ENCODE data around the gene TNRC6C.
"Not testable (repeated sequence)": the region's sequence is repeated elsewhere in the genome, so short reads cannot be mapped to it uniquely, and the experiment has no call there.

The TNRC6C gene

GRCh38 chr17:77933777-77934398, 24.6 kb upstream of the TNRC6C start:
- DNase-seq, result no peak

GRCh38 chr17:77935121-77935571, 23.4 kb upstream of the TNRC6C start:
- peak; percentile 15 for DNase-seq

DNA sequence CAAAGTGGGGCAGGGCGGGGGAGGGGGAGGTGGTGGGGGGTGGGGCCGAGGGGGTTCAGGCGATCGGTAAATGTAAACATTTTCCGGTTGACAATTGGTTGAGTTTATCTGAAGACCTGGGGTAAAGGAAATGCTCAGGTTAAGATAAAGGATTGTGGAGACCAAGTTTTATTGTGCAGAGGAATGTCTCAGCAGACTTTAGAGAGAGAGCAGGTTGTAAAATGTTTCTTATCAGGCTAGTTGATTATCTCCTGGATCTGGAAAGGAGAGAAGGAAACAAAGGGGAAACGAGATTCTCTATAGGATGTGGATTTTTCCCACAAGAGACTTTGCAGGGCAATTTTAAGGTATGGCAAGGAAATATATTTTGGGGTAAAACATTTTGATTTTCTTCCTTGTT, 22.8 kb upstream of the TNRC6C start:
- not testable (repeated sequence) for DNase-seq

GRCh38 chr17:77936881-77937280, 21.6 kb upstream of the TNRC6C start:
- no peak for DNase-seq

DNA sequence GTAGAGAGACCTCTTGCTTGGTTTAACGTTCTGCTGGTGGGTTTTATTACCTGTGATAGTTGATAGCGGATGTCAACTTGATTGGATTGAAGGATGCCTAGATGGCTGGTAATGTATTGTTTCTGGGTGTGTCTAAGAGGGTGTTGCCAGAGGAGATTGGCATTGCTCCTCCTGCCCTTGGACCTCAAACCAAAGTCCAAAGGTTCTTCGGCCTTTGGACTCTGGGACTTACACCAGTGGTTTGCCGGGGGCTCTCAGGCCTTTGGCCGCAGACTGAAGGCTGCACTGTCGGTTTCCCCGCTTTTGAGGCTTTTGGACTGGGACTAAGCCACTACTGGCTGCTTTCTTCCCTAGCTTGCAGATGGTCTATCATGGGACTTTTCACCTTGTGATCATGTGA, 17.5 kb upstream of the TNRC6C start:
- no peak for DNase-seq

GRCh38 chr17:77942112-77942988, 16.2 kb upstream of the TNRC6C start:
- no peak for DNase-seq

GRCh38 chr17:77943971-77944370, 14.5 kb upstream of the TNRC6C start:
- no peak for DNase-seq

DNA sequence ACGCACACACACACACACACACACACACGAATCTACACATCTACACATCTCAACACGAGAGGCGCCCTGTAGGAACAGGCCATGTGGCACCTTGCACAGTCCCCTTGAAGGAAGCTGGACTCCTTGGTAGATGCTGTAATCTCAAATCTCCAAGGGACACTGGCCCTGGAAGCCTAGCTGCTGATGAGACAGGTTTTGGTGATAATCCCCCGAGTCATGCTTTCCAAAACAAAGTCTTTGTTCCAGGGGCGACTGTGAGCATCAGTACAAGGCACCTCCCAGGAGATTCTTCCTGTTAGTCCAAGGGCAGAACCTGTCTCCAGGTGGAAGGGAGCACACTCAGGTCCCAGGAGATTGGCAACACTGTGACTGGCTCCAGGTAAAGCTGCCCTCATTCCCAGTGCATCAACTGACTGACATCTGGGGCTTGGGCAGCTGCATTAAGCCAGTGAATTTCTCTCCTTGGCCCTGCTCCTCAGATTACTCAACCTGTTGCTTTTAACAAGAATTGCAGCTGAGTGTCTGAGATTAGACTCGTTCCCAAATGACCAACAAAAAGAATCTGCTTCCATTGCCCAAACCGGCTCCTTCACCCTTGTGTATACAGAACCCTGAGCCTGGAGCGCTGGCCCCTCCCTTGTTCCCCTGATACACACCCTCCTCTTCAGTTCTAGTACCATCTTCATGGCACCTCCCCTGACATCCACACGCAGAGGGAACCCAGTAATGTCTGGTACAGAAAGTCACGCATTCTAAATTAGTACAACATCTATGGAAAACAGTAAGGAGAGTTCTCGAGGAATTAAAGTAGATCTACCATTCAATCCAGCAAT, 13.9 kb upstream of the TNRC6C start:
- DNase-seq, result no peak

DNA sequence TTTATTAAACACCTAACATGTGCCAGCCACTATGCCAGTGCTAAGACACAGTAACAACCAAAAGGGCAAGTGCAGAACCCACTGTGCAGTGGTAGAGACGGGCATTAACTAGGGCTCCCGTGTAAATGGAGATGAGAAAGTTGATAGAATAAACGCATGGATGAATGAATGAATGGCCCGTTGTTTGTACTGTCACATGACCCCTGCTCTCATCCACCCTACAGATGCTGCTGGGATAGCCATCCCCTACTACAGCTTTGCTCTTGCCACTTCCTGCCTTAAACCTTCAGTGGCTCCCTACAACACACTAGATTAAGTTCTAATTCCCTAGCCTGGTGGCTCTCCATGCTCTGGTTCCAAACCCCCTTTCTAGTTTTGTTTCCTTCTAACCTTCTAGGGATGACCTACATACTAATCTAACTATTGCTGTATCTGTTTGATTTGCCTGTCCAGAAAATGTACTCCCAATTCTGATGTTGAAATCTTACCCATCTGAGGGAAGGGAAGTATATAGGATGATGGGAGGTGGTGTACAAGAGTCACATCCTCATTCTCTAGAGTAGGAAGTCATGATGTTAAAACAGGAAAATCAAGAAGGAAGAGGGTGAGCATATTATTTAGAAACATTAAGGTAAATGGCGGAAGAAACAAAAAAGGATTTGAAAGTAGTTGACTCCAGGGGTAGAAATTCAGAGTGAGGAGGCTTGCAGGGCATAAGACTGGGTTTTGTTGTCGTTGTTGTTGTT, 11.4 kb upstream of the TNRC6C start:
- no peak for DNase-seq

GRCh38 chr17:77948690-77949114, 9.8 kb upstream of the TNRC6C start:
- DNase-seq, result no peak

- no peak for DNase-seq
These were observed 7.4 kb upstream of the TNRC6C start for GRCh38 chr17:77951123-77951522.

DNA sequence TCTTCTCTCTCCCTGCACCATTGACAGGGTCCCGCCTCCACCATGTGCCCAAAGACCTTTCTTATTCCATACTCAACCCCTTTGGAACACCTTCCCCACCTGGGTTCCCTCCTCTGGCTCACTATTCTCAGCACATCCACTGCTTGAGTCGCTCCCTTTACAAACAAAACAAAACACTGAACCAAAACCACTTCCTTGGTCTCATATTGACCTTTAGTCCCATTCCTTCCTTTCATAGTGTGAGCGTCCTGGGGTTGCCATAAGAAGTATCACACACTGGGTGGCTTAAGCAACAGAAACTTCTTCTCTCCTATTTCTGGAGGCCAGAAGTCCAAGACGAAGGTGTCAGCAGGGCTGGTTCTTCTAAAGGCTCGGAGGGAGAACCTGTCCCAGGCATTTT, 6.1 kb upstream of the TNRC6C start:
- no peak for DNase-seq

- DNase-seq, result no peak
These were observed 1.2 kb upstream of the TNRC6C start for GRCh38 chr17:77957235-77957856.

- no peak for DNase-seq
These were observed 218 bp downstream of the TNRC6C start for GRCh38 chr17:77958716-77959125.

DNA sequence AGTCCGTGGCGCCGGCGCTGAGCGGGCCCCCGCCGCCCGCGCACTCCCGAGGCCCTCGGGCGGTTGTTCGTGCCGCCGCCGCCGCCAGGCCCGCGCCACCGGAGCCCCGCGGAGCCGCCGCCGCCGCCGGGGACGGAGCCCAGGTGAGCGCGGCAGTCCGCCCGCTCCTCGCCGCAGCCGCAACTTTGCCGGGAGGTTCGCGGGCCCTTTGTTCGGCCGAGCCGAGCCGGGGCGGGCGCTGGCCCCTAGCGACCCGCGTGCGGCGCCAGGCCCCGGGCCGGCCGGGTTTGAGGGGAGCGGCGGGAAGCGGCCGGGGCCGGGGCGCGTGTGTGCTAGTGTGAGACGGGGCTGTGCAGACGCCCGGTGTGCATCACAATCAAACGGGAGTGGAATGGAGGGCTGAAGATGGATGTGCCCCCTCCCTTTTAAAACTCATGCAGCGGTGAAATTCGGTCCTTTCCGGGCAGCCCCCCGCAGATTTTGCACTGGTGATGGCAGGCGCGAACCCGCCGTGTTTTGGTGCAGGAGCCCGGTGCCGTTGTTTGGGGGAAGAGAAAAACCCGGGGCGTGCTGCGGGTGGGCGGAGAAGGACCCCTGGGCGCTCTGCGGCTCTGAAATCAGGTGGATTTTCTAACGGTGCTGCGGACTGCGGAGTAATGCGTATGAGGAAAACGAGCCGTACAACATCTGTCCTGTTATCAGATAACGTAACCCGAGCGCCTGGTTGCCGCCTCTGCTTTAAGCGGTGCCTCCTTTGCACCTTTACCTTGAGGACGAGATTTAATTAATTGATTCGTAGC, 823 bp downstream of the TNRC6C start:
- peak; percentile 58 for DNase-seq

GRCh38 chr17:77959926-77960521, 1.5 kb downstream of the TNRC6C start:
- DNase-seq, result peak; percentile 53

DNA sequence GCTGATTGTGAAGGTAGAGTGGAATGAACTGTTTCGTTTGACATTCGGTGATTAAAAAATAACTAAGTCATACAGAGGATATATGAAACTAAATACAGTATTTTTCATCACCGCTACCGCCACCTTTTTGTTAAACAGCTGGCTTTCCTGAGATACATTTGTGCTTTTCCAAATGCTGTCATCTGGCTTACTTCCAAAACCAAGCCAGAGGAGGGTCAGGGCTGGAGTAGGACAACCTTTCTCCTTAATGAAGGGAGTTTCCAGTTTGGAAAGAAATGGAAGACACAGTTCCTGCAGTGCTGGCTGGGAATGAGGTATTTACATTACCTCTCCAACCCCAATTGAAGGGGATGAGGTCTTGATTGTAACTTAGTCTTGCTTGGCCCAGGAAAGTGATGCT, 3.2 kb downstream of the TNRC6C start:
- DNase-seq, result no peak

- no peak for DNase-seq
These were observed 3.8 kb downstream of the TNRC6C start for GRCh38 chr17:77962348-77962747.

- peak; percentile 73 for DNase-seq
These were observed 4.9 kb downstream of the TNRC6C start for GRCh38 chr17:77963441-77963840.

DNA sequence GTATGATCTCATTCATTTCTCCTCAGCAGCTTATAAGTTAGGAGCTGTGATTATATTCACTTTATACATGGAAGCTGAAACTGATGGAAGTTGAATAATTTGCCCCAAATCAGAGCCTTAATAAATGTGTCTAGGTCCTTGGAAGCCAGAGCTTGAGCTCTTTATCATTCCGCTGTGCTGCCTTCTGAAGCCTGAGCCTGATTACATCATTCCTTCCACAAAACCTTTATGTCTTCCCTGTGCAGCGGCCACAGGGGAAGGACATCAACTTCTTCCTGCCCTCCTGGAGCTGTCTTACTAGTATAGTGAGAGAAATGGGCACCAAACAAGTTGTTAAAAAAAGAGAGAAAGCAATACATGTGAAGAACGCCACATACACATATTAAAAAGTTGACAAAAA, 6.8 kb downstream of the TNRC6C start:
- DNase-seq, result no peak

- DNase-seq, result no peak
These were observed 8.0 kb downstream of the TNRC6C start for GRCh38 chr17:77966476-77966875.

Data from CD4-positive, alpha-beta T cell treated with Interleukin-17A for 4 hours (primary cell).